Neural progenitor cell (in vitro differentiated cells): ENCODE results near the gene CEBPE. TPM values are rescaled to one million over a fixed set of nuclear protein-coding genes. Genes with fewer than 3 reads are reported as not detected.

Experiments used
- DNase-seq: peaks from one replicate; pipeline ENCODE4 v3.0.0-alpha.2; 2016; ENCODE audit warnings: low spot score
- H2AFZ ChIP-seq: fragments of 200-600 bp; sonication (generic); replicated peaks from 2 replicates; pipeline ENCODE4 v1.6.1; 2016; ENCODE audit warnings: antibody characterized with exemption
- H3F3A ChIP-seq: fragments of 200-600 bp; sonication (generic); 2 replicates; pipeline ENCODE4 v1.6.1; 2016; ENCODE audit warnings: antibody characterized with exemption, low read depth
- H3K27ac ChIP-seq: fragments of 200-600 bp; sonication (generic); 2 replicates; pipeline ENCODE4 v1.5.1; 2016; ENCODE audit warnings: mild to moderate bottlenecking
- H3K27me3 ChIP-seq: fragments of 200-600 bp; sonication (generic); 2 replicates; pipeline ENCODE4 v1.6.1; 2016; ENCODE audit warnings: mild to moderate bottlenecking, moderate library complexity
- H3K36me3 ChIP-seq: fragments of 200-600 bp; sonication (generic); 2 replicates; pipeline ENCODE4 v1.5.1; 2016
- H3K4me1 ChIP-seq: fragments of 200-600 bp; sonication (generic); 2 replicates; pipeline ENCODE4 v1.6.1; 2016; ENCODE audit warnings: mixed run types
- H3K4me2 ChIP-seq: fragments of 200-600 bp; sonication (generic); 2 replicates; pipeline ENCODE4 v1.6.1; 2016
- H3K4me3 ChIP-seq: fragments of 200-600 bp; sonication (generic); 2 replicates; pipeline ENCODE4 v1.5.1; 2016
- H3K79me2 ChIP-seq: fragments of 200-600 bp; sonication (generic); 2 replicates; pipeline ENCODE4 v1.6.1; 2016; ENCODE audit warnings: low read depth
- H3K9ac ChIP-seq: fragments of 200-600 bp; sonication (generic); 2 replicates; pipeline ENCODE4 v1.6.1; 2016
- H3K9me3 ChIP-seq: fragments of 200-600 bp; sonication (generic); 2 replicates; pipeline ENCODE4 v1.5.1; 2016; ENCODE audit warnings: low read depth
- H4K20me1 ChIP-seq: fragments of 200-600 bp; sonication (generic); 2 replicates; pipeline ENCODE4 v1.6.1; 2016; ENCODE audit warnings: low read depth
- H3K27ac Mint-ChIP-seq: 3 replicates; pipeline ENCODE4 v1.8.0; 2021; ENCODE audit warnings: mixed read lengths
- H3K27me3 Mint-ChIP-seq: 2 replicates; pipeline ENCODE4 v1.8.0; 2022; ENCODE audit warnings: low read depth, mild to moderate bottlenecking, inconsistent platforms, moderate library complexity, mixed read lengths; ENCODE audit not compliant: insufficient read depth
- H3K36me3 Mint-ChIP-seq: 3 replicates; pipeline ENCODE4 v1.8.0; 2021; ENCODE audit warnings: mixed read lengths
- H3K4me1 Mint-ChIP-seq: 3 replicates; pipeline ENCODE4 v1.8.0; 2021; ENCODE audit warnings: mixed read lengths
- H3K4me3 Mint-ChIP-seq: 3 replicates; pipeline ENCODE4 v1.8.0; 2021; ENCODE audit warnings: mild to moderate bottlenecking, moderate library complexity, mixed read lengths
- H3K9me3 Mint-ChIP-seq: 3 replicates; pipeline ENCODE4 v1.8.0; 2020; ENCODE audit warnings: mixed read lengths
- EZH2 ChIP-seq: fragments of 200-600 bp; sonication (generic); IDR thresholded peaks from 2 replicates; pipeline ENCODE4 v1.6.1; 2017; ENCODE audit warnings: antibody characterized with exemption, mild to moderate bottlenecking, moderate library complexity
- EZH2phosphoT487 ChIP-seq: fragments of 200-600 bp; sonication (generic); IDR thresholded peaks from 2 replicates; pipeline ENCODE4 v1.6.1; 2017; ENCODE audit warnings: antibody characterized with exemption
- total RNA-seq: library from RNA; depleted of rRNA; stranded (reverse); fragments of >200 nt; gene quantifications from 2 replicates; pipeline ENCODE4 v1.2.3, GENCODE V29; 2015; ENCODE audit warnings: low replicate concordance
- TF ChIP-seq, protein P1 (sequence below): fragments of 200-600 bp; sonication (generic); IDR thresholded peaks from 2 replicates; pipeline ENCODE4 v1.5.1; 2017; ENCODE audit warnings: antibody characterized with exemption, mild to moderate bottlenecking

The CEBPE gene
- total RNA-seq, 1 donor from 2014 or later, result not detected

- Mint-ChIP-seq H3K4me3 (no peak overlapping the region), H3K9me3 (no peaks in the 10 kb centered on the region), H3K36me3 (no peaks in the 10 kb centered on the region), H3K4me1 (peaks cover 44% of the 10 kb centered on the region), H3K27ac (peak overlapping the region; percentile 30), H3K27me3 (peaks cover 6% of the 10 kb centered on the region)
- H3K79me2 ChIP-seq, result no peaks in the 10 kb centered on the region
- no peak for DNase-seq
- H3K27me3 ChIP-seq, result no peaks in the 10 kb centered on the region
- TF ChIP-seq, protein P1, sequence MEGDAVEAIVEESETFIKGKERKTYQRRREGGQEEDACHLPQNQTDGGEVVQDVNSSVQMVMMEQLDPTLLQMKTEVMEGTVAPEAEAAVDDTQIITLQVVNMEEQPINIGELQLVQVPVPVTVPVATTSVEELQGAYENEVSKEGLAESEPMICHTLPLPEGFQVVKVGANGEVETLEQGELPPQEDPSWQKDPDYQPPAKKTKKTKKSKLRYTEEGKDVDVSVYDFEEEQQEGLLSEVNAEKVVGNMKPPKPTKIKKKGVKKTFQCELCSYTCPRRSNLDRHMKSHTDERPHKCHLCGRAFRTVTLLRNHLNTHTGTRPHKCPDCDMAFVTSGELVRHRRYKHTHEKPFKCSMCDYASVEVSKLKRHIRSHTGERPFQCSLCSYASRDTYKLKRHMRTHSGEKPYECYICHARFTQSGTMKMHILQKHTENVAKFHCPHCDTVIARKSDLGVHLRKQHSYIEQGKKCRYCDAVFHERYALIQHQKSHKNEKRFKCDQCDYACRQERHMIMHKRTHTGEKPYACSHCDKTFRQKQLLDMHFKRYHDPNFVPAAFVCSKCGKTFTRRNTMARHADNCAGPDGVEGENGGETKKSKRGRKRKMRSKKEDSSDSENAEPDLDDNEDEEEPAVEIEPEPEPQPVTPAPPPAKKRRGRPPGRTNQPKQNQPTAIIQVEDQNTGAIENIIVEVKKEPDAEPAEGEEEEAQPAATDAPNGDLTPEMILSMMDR, result no peak
- TF ChIP-seq EZH2phosphoT487 (no peak), EZH2 (no peak)
- H2AFZ ChIP-seq, result no peak overlapping the region
- H3K9me3 ChIP-seq, result no peaks in the 10 kb centered on the region
- no peak overlapping the region for H3K27ac ChIP-seq
- H3K4me2 ChIP-seq, result no peak overlapping the region
- H3F3A ChIP-seq, result peaks cover 12% of the 10 kb centered on the region
- H3K4me3 ChIP-seq, result no peak overlapping the region
- H3K9ac ChIP-seq, result no peak overlapping the region
- H3K36me3 ChIP-seq, result no peaks in the 10 kb centered on the region
- no peaks in the 10 kb centered on the region for H4K20me1 ChIP-seq
- peaks cover 27% of the 10 kb centered on the region for H3K4me1 ChIP-seq
Measured at GRCh38 chr14:23117371-23118020, 1.6 kb downstream of the CEBPE start.

GRCh38 chr14:23115918-23116317 lies 3.1 kb downstream of the CEBPE start:
- no peak overlapping the region for H3K4me2 ChIP-seq
- Mint-ChIP-seq H3K4me3 (no peak overlapping the region), H3K27me3 (peaks cover 6% of the 10 kb centered on the region), H3K9me3 (no peaks in the 10 kb centered on the region), H3K4me1 (peaks cover 29% of the 10 kb centered on the region), H3K36me3 (no peaks in the 10 kb centered on the region), H3K27ac (no peak overlapping the region)
- peaks cover 6% of the 10 kb centered on the region for H3F3A ChIP-seq
- no peak overlapping the region for H3K9ac ChIP-seq
- no peak for DNase-seq
- no peaks in the 10 kb centered on the region for H4K20me1 ChIP-seq
- no peaks in the 10 kb centered on the region for H3K36me3 ChIP-seq
- H2AFZ ChIP-seq, result no peak overlapping the region
- no peaks in the 10 kb centered on the region for H3K79me2 ChIP-seq
- H3K27me3 ChIP-seq, result peaks cover 10% of the 10 kb centered on the region
- no peak overlapping the region for H3K4me3 ChIP-seq
- H3K4me1 ChIP-seq, result peaks cover 25% of the 10 kb centered on the region
- no peaks in the 10 kb centered on the region for H3K9me3 ChIP-seq
- no peak overlapping the region for H3K27ac ChIP-seq
- no peak for TF ChIP-seq EZH2
- no peak for TF ChIP-seq EZH2phosphoT487
- TF ChIP-seq, protein P1, result no peak

- Mint-ChIP-seq H3K9me3 (no peaks in the 10 kb centered on the region), H3K27me3 (peaks cover 4% of the 10 kb centered on the region), H3K27ac (no peak overlapping the region), H3K4me3 (no peak overlapping the region), H3K36me3 (no peaks in the 10 kb centered on the region), H3K4me1 (peaks cover 22% of the 10 kb centered on the region)
- no peaks in the 10 kb centered on the region for H3K36me3 ChIP-seq
- H3K9me3 ChIP-seq, result no peaks in the 10 kb centered on the region
- H3K27ac ChIP-seq, result no peak overlapping the region
- no peaks in the 10 kb centered on the region for H4K20me1 ChIP-seq
- peaks cover 6% of the 10 kb centered on the region for H3F3A ChIP-seq
- no peak overlapping the region for H2AFZ ChIP-seq
- no peak overlapping the region for H3K4me3 ChIP-seq
- peaks cover 24% of the 10 kb centered on the region for H3K4me1 ChIP-seq
- TF ChIP-seq EZH2 (no peak), EZH2phosphoT487 (no peak)
- TF ChIP-seq, protein P1, result no peak
- peaks cover 12% of the 10 kb centered on the region for H3K27me3 ChIP-seq
- no peak for DNase-seq
- no peaks in the 10 kb centered on the region for H3K79me2 ChIP-seq
- H3K9ac ChIP-seq, result no peak overlapping the region
- no peak overlapping the region for H3K4me2 ChIP-seq
Measured at GRCh38 chr14:23115039-23115731, 3.9 kb downstream of the CEBPE start.
